Subcutaneous adipose tissue (tissue), 4 donors: ENCODE data around the gene TRIB2. TPM values are rescaled to one million over a fixed set of nuclear protein-coding genes. Genes with fewer than 3 reads are reported as not detected.

Source experiments
- total RNA-seq, 4 donors: library from RNA; depleted of rRNA; stranded (reverse); fragments of >200 nt; gene quantifications; one replicate each; pipeline ENCODE4 v1.1.0, GENCODE V29; 2016
- TF ChIP-seq, protein P1 (sequence below): fragments of 450-650 bp; IDR thresholded peaks from one replicate; pipeline ENCODE4 v1.5.1; 2016; ENCODE audit warnings: low read depth, mild to moderate bottlenecking, control low read depth, antibody characterized with exemption, moderate library complexity

TRIB2 gene
- total RNA-seq, 4 donors from 2014 or later, result 17.3 to 94.9 (median 26.2) TPM

DNA sequence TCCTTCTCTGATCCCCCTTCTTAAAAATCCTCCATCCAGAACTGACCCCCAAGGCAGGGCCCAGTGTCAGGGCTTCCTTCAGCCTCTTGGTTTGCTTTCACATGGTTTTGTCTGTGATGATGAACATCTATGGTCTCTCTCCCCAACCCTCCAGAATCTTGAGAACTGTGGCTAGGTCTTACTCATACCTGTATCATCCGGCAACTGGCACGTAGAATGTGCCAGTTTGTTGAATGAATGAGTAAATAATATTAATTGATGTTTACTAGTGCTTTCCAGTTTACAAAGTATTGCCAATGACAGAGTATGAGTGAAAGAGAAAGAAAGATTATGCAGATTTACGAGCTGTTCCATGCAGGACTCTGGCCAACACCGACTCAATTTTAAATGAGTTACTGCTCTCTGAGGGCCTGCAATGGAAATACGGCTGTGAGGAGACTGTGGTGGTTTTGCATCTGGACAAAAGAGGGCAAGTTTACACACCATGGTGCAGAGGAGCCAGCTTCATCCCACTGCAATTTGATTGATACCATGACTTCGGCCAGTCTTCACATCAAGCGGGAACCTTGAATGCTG is 29.9 kb upstream of the TRIB2 start:
- TF ChIP-seq, protein P1, sequence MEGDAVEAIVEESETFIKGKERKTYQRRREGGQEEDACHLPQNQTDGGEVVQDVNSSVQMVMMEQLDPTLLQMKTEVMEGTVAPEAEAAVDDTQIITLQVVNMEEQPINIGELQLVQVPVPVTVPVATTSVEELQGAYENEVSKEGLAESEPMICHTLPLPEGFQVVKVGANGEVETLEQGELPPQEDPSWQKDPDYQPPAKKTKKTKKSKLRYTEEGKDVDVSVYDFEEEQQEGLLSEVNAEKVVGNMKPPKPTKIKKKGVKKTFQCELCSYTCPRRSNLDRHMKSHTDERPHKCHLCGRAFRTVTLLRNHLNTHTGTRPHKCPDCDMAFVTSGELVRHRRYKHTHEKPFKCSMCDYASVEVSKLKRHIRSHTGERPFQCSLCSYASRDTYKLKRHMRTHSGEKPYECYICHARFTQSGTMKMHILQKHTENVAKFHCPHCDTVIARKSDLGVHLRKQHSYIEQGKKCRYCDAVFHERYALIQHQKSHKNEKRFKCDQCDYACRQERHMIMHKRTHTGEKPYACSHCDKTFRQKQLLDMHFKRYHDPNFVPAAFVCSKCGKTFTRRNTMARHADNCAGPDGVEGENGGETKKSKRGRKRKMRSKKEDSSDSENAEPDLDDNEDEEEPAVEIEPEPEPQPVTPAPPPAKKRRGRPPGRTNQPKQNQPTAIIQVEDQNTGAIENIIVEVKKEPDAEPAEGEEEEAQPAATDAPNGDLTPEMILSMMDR, result no peak

DNA sequence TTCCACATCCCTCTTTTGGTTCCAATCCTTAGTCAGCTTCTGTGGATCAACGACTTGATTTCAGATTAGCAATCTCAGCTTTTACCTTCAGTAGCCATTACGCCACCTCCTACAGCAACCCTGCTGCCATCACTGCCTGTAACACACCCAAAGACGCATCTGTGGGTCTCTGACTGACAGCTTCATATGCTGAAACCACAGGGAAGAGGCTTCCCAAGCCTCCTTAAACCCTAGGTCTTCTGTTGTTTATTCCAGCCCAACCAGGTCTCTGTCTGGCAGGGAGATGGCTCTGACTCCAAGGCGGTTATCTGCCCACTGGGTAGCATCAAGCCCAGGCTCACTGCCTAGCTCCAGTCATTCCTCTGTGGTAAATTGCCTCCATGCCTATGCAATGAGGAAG is 28.6 kb upstream of the TRIB2 start:
- TF ChIP-seq, protein P1, result no peak

DNA sequence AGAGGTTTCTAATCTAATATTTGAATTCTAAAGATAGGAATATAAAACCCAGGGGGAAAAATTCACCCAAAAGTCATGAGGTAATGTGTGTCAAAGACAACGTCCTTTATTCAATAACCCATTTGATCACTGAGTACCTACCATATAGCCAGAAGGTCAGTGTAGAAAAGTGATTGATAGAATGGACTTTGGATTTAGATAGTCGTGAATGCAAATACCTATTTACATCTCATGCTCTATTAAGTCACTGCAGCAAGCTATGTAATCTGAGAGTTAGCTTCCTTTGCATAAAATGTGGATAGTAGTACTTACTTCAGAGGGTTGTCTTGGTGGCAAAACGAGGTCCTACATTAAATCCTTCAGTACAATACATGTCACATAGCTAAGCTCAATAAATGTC is 27.8 kb upstream of the TRIB2 start:
- TF ChIP-seq, protein P1, result no peak

DNA sequence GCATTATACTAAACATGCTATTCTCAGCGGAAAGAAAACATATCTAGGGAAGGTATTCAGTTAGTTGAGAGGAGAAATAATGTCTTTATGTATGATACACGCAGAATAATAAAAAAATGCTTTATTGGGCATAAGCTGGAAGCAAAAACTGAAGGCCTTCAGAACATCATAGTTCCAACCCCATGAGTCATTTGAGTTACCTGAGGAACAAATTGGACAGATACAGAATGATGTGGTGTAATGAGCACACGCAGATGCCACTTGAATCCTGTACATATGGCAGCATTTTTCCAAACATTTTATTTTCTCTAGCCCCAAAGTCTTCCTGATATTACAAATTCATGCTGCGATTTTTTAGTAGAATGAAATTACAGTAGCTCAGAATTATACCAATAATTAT is 23.2 kb upstream of the TRIB2 start:
- TF ChIP-seq, protein P1, result no peak

DNA sequence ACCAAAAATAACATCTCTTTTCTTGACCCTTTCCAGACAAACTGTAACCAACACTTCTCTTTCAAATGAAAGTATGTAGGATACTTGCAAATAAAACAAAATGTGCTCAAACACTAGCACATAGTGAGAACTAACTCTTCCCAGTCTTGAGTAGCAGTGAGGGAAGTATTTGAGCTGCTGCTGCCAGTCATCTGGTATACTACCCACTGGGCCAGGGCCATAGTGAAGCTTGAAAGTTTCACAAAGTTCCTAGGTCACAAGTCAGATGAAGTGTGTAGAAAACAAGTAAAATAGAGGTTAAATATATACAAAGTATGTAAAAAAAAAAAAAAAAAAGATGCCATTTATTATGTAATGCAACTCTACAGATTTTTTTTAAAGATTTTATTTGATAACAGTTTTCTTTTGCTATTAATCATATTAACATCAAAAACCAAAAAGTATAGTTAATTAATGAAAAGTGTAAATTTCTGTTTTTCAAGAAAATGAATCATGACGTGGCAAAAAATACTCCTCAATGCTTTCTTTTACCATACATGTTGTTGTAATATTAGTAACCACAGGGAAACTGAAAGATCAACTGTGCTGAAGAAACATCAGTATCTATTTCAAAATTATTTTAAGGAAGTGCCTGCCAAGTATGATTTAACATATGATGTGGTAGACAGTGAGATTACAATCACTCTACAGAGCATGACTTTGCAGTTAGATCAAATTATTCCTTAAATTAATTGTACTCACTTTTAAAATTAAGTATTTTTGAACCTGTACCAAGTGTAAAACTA is 21.6 kb upstream of the TRIB2 start:
- TF ChIP-seq, protein P1, result no peak

DNA sequence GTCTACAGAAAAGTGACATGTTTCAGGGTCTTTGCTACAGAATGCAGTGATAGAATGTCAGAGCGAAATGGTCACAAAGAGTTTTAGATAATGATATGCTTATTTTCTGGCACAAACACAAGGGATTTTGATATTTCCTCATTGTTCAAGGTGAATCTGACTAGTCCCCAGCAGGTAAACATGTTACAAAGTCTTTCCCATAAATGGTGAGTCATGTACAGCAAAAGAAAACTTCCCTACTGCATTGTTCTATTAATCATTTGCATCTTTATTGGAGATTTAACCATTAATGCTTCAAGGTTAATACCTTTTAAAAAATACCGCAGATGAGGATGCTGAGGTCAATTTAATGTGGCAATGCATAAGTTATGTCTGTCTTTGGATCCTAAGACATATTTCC is 19.1 kb upstream of the TRIB2 start:
- TF ChIP-seq, protein P1, result no peak

DNA sequence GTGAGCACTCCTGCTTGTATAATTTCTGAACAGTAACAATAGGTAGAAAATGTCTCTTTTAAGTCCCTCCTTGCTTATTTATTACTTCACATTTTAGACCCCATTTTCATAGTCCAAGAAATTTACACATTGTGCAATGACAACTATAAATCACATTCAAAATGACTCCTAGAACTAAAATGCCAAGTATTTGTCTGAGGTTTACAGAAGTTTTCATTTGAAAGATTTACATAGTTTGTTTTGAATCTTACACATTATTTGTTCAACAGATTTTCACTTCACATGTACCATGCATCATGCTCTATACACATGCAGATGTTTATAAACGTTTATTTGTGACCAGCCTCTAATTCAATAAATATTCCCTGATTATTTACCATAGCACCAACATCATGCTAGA is 15.7 kb upstream of the TRIB2 start:
- TF ChIP-seq, protein P1, result no peak
